LNCaP clone FGC (cell line): ENCODE measurements around the gene SETD1B.

Source experiments
- DNase-seq: peaks from one replicate; pipeline ENCODE4 v3.0.0-alpha.2; 2011; ENCODE audit warnings: low read depth
- H3K4me3 ChIP-seq: 2 replicates; pipeline ENCODE4 v1.5.1; 2011; ENCODE audit warnings: mild to moderate bottlenecking, low read depth, low read length, control low read depth
- CTCF ChIP-seq: IDR thresholded peaks from 2 replicates; pipeline ENCODE4 v1.5.1; 2012; ENCODE audit warnings: mild to moderate bottlenecking; ENCODE audit not compliant: control insufficient read depth, insufficient read depth; ENCODE audit errors: extremely low read depth

The SETD1B gene

GRCh38 chr12:121814429-121815119, 10.8 kb downstream of the SETD1B start:
- no peak for DNase-seq
- no peak overlapping the region for H3K4me3 ChIP-seq
- no peak for TF ChIP-seq CTCF

- no peak overlapping the region for H3K4me3 ChIP-seq
- no peak for DNase-seq
- TF ChIP-seq CTCF, result no peak
These were observed 11.5 kb downstream of the SETD1B start for GRCh38 chr12:121815263-121815662.

GRCh38 chr12:121816925-121817647, 13.3 kb downstream of the SETD1B start:
- no peak overlapping the region for H3K4me3 ChIP-seq
- no peak for DNase-seq
- TF ChIP-seq CTCF, result no peak

- DNase-seq, result no peak
- no peak overlapping the region for H3K4me3 ChIP-seq
- TF ChIP-seq CTCF, result no peak
These were observed 13.8 kb downstream of the SETD1B start for GRCh38 chr12:121817648-121818043.

GRCh38 chr12:121819212-121819949, 15.6 kb downstream of the SETD1B start:
- H3K4me3 ChIP-seq, result no peak overlapping the region
- TF ChIP-seq CTCF, result no peak
- no peak for DNase-seq

GRCh38 chr12:121820056-121820455, 16.2 kb downstream of the SETD1B start:
- no peak for DNase-seq
- H3K4me3 ChIP-seq, result no peak overlapping the region
- no peak for TF ChIP-seq CTCF
